HepG2 (cell line): ENCODE results near the gene EPB41L2. TPM values are rescaled to one million over a fixed set of nuclear protein-coding genes. Genes with fewer than 3 reads are reported as not detected.

Source experiments
- CHD4 ChIP-seq: fragments of 200-600 bp; sonication (generic); IDR thresholded peaks from 2 replicates; pipeline ENCODE4 v1.7.0; 2017; ENCODE audit warnings: mild to moderate bottlenecking, low read length, borderline replicate concordance
- ELF4 ChIP-seq: sonication (generic); formaldehyde crosslinking; IDR thresholded peaks from 2 replicates; pipeline ENCODE4 v1.5.0; 2020; ENCODE audit warnings: missing genetic modification reagents, mild to moderate bottlenecking, moderate library complexity, borderline replicate concordance
- HNF4A ChIP-seq: sonication (generic); formaldehyde crosslinking; IDR thresholded peaks from 2 replicates; pipeline ENCODE4 v1.4.0; 2020; ENCODE audit warnings: missing genetic modification reagents
- HOXD1 ChIP-seq: sonication (generic); formaldehyde crosslinking; IDR thresholded peaks from 2 replicates; pipeline ENCODE4 v1.5.0; 2020; ENCODE audit warnings: missing genetic modification reagents
- JUN ChIP-seq: sonication (generic); formaldehyde crosslinking; IDR thresholded peaks from 2 replicates; pipeline ENCODE4 v1.4.0; 2020; ENCODE audit warnings: mild to moderate bottlenecking, missing genetic modification reagents
- JUND ChIP-seq: sonication (generic); formaldehyde crosslinking; IDR thresholded peaks from 2 replicates; pipeline ENCODE4 v1.8.0; 2022; ENCODE audit warnings: mild to moderate bottlenecking, missing genetic modification reagents
- REPIN1 ChIP-seq: sonication (generic); formaldehyde crosslinking; IDR thresholded peaks from 2 replicates; pipeline ENCODE4 v1.8.0; 2022; ENCODE audit warnings: missing genetic modification reagents, low read depth, mild to moderate bottlenecking, borderline replicate concordance
- ZMYM2 ChIP-seq: sonication (generic); formaldehyde crosslinking; IDR thresholded peaks from 2 replicates; pipeline ENCODE4 v1.8.0; 2022; ENCODE audit warnings: mild to moderate bottlenecking, missing genetic modification reagents
- ZNF337 ChIP-seq: sonication (generic); formaldehyde crosslinking; IDR thresholded peaks from 2 replicates; pipeline ENCODE4 v1.5.1; 2020; ENCODE audit warnings: missing genetic modification reagents, low read depth, mild to moderate bottlenecking, borderline replicate concordance
- ZNF747 ChIP-seq: sonication (generic); formaldehyde crosslinking; IDR thresholded peaks from 2 replicates; pipeline ENCODE4 v1.8.1; 2023; ENCODE audit warnings: missing genetic modification reagents, mild to moderate bottlenecking, borderline replicate concordance
- ZNF749 ChIP-seq: sonication (generic); formaldehyde crosslinking; IDR thresholded peaks from 2 replicates; pipeline ENCODE4 v1.8.0; 2022; ENCODE audit warnings: mild to moderate bottlenecking, missing genetic modification reagents, moderate library complexity, borderline replicate concordance
- ZNF761 ChIP-seq: sonication (generic); formaldehyde crosslinking; conservative IDR thresholded peaks from 2 replicates; pipeline ENCODE4 v1.4.0; 2020; ENCODE audit warnings: mild to moderate bottlenecking, missing genetic modification reagents
- ZNF891 ChIP-seq: sonication (generic); formaldehyde crosslinking; IDR thresholded peaks from 2 replicates; pipeline ENCODE4 v1.5.0; 2020; ENCODE audit warnings: mild to moderate bottlenecking, missing genetic modification reagents
- polyA plus RNA-seq, 8 experiments: library from polyadenylated mRNA; depleted of rRNA in 3 of 8; stranded (reverse) in 7 of 8; unstranded in 1 of 8; fragments of >200 nt; fragmentation: Illumina TruSeq in 4 of 8; extraction: Trizol in 4 of 8; gene quantifications; 2 replicates each; pipeline versions ENCODE4 v1.2.1 to v1.2.3, GENCODE V29; 2011 to 2016; ENCODE audit warnings: low read depth in 4 of 8, missing spikeins in 1 of 8, mixed read lengths in 1 of 8; ENCODE audit not compliant: insufficient read depth in 1 of 8
- total RNA-seq, 5 experiments: library from RNA; depleted of rRNA; stranded (reverse); fragments of >200 nt; fragmentation: Illumina TruSeq; extraction: Trizol; gene quantifications; 2 replicates each; pipeline ENCODE4 v1.2.3, GENCODE V29; 2016; ENCODE audit warnings: low read depth in 1 of 5
- TF ChIP-seq, protein P1 (sequence below): sonication (generic); formaldehyde crosslinking; IDR thresholded peaks from 2 replicates; pipeline ENCODE4 v1.5.0; 2020; ENCODE audit warnings: missing genetic modification reagents, mild to moderate bottlenecking, borderline replicate concordance
- TF ChIP-seq, protein P2 (sequence below): sonication (generic); formaldehyde crosslinking; conservative IDR thresholded peaks from 2 replicates; pipeline ENCODE4 v1.8.0; 2022; ENCODE audit warnings: missing genetic modification reagents
- TF ChIP-seq, protein P3 (sequence below): sonication (generic); formaldehyde crosslinking; IDR thresholded peaks from 2 replicates; pipeline ENCODE4 v1.4.0; 2020; ENCODE audit warnings: missing genetic modification reagents, borderline replicate concordance
- TF ChIP-seq, protein P4 (sequence below): sonication (generic); formaldehyde crosslinking; IDR thresholded peaks from 2 replicates; pipeline ENCODE4 v1.9.0; 2022; ENCODE audit warnings: low read depth, missing genetic modification reagents

Gene EPB41L2
- total and polyA plus RNA-seq, 2 of the 13 experiments (the other 11 are each of a cell fraction or from before 2014, with no cell fraction given): 41.7 to 56.4 TPM

DNA sequence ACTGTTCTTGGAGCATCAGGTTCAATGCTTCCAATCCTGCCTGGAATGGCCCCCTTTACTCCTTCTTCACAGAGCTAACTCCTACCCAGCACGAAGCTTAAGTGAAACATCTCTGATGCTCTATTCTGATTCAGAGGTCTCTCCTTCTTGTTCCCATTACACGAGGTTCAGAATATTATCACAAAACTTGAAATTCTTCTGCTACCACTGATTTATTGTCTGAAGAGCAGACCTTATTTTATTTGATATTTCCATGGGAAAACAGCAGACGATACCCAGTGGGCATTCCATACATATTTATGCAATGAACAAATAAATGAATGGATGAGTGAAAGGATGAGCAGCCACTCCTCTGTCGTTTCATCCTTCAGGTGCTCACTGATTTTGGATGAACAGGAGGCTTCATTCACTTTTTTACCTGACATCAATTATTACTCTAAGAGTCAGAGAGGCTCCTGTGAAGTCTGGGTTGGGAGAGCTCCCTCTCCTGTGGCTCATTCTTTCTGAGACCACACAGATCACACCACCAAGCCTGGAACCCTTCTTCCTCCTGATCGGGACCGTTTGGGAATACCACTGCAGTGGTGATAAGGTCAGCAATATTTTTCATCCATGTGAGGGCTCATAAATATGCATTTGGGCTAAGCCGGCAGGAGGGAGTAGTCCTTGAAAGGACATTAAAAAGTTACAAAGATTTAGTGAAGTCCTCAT lies 210.0 kb downstream of the EPB41L2 start (continued):
- TF ChIP-seq, protein P1, sequence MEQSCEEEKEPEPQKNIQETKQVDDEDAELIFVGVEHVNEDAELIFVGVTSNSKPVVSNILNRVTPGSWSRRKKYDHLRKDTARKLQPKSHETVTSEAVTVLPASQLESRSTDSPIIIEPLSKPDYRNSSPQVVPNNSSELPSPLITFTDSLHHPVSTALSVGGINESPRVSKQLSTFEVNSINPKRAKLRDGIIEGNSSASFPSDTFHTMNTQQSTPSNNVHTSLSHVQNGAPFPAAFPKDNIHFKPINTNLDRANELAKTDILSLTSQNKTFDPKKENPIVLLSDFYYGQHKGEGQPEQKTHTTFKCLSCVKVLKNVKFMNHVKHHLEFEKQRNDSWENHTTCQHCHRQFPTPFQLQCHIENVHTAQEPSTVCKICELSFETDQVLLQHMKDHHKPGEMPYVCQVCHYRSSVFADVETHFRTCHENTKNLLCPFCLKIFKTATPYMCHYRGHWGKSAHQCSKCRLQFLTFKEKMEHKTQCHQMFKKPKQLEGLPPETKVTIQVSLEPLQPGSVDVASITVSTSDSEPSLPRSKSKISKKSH (CRISPR knock-in tag): no peak
- no peak for TF ChIP-seq ZNF761 (CRISPR knock-in tag)
- TF ChIP-seq JUN (CRISPR knock-in tag): no peak
- TF ChIP-seq ZMYM2 (CRISPR knock-in tag): 0 out of 2 replicates have a peak, but pooled peaks have one; percentile 18
- TF ChIP-seq JUND (CRISPR knock-in tag): no peak
- TF ChIP-seq ZNF747 (CRISPR knock-in tag): 0 out of 2 replicates have a peak, but pooled peaks have one; percentile 46
- no peak for TF ChIP-seq REPIN1 (CRISPR knock-in tag)
- TF ChIP-seq, protein P2, sequence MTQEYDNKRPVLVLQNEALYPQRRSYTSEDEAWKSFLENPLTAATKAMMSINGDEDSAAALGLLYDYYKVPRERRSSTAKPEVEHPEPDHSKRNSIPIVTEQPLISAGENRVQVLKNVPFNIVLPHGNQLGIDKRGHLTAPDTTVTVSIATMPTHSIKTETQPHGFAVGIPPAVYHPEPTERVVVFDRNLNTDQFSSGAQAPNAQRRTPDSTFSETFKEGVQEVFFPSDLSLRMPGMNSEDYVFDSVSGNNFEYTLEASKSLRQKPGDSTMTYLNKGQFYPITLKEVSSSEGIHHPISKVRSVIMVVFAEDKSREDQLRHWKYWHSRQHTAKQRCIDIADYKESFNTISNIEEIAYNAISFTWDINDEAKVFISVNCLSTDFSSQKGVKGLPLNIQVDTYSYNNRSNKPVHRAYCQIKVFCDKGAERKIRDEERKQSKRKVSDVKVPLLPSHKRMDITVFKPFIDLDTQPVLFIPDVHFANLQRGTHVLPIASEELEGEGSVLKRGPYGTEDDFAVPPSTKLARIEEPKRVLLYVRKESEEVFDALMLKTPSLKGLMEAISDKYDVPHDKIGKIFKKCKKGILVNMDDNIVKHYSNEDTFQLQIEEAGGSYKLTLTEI (CRISPR knock-in tag): no peak
- TF ChIP-seq HNF4A (CRISPR knock-in tag): no peak
- no peak for TF ChIP-seq CHD4
- TF ChIP-seq ELF4 (CRISPR knock-in tag): peak; percentile 30; the same call in 1 of the 2 replicates
- TF ChIP-seq, protein P3, sequence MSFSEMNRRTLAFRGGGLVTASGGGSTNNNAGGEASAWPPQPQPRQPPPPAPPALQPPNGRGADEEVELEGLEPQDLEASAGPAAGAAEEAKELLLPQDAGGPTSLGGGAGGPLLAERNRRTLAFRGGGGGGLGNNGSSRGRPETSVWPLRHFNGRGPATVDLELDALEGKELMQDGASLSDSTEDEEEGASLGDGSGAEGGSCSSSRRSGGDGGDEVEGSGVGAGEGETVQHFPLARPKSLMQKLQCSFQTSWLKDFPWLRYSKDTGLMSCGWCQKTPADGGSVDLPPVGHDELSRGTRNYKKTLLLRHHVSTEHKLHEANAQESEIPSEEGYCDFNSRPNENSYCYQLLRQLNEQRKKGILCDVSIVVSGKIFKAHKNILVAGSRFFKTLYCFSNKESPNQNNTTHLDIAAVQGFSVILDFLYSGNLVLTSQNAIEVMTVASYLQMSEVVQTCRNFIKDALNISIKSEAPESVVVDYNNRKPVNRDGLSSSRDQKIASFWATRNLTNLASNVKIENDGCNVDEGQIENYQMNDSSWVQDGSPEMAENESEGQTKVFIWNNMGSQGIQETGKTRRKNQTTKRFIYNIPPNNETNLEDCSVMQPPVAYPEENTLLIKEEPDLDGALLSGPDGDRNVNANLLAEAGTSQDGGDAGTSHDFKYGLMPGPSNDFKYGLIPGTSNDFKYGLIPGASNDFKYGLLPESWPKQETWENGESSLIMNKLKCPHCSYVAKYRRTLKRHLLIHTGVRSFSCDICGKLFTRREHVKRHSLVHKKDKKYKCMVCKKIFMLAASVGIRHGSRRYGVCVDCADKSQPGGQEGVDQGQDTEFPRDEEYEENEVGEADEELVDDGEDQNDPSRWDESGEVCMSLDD (CRISPR knock-in tag): no peak
- no peak for TF ChIP-seq ZNF891 (CRISPR knock-in tag)
- TF ChIP-seq, protein P4, sequence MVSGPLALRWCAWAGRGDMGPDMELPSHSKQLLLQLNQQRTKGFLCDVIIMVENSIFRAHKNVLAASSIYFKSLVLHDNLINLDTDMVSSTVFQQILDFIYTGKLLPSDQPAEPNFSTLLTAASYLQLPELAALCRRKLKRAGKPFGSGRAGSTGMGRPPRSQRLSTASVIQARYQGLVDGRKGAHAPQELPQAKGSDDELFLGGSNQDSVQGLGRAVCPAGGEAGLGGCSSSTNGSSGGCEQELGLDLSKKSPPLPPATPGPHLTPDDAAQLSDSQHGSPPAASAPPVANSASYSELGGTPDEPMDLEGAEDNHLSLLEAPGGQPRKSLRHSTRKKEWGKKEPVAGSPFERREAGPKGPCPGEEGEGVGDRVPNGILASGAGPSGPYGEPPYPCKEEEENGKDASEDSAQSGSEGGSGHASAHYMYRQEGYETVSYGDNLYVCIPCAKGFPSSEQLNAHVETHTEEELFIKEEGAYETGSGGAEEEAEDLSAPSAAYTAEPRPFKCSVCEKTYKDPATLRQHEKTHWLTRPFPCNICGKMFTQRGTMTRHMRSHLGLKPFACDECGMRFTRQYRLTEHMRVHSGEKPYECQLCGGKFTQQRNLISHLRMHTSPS (CRISPR knock-in tag): no peak
- TF ChIP-seq ZNF749 (CRISPR knock-in tag): no peak
- TF ChIP-seq HOXD1 (CRISPR knock-in tag): no peak
- no peak for TF ChIP-seq ZNF337 (CRISPR knock-in tag)
